ENCODE measurements around the gene NPTXR.

DNA sequence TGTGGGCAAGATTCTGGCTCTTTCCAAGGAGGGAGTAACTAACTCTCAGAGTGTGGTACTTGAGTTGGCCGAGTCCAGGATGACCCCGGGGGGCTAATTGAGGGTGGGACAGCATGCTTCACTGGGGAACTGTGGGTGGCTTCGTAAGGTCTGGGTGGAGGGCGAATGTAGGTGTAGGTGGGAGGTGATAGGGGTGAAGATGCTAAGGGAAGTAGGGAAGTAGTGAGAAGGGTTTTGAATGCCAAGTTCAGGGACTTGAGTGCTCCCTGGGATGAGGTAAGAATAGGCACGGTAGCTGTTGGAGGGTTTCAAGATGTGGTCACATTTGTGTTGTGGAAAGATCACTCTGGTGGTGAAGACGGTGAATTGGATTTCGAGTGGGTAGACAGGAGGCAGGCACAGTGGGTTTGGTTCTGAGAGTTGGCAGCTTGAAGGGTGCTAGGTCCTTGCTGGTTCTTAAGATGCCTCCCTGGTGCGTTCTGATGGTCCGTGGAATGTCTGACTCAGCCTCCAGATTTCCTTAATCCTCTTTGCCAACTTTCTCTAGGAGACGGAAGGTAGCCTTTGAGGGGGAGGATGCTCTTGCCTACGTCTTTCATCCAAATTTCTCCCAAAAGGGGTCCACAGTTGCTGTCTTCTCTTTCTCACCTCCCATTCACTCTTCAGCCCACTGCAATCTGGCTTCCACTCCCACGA lies 47.4 kb downstream of the NPTXR start:
- TF ChIP-seq, protein P1, sequence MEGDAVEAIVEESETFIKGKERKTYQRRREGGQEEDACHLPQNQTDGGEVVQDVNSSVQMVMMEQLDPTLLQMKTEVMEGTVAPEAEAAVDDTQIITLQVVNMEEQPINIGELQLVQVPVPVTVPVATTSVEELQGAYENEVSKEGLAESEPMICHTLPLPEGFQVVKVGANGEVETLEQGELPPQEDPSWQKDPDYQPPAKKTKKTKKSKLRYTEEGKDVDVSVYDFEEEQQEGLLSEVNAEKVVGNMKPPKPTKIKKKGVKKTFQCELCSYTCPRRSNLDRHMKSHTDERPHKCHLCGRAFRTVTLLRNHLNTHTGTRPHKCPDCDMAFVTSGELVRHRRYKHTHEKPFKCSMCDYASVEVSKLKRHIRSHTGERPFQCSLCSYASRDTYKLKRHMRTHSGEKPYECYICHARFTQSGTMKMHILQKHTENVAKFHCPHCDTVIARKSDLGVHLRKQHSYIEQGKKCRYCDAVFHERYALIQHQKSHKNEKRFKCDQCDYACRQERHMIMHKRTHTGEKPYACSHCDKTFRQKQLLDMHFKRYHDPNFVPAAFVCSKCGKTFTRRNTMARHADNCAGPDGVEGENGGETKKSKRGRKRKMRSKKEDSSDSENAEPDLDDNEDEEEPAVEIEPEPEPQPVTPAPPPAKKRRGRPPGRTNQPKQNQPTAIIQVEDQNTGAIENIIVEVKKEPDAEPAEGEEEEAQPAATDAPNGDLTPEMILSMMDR (IDR thresholded peaks at IDR 0.05), result no peak
- TF ChIP-seq, protein P2, sequence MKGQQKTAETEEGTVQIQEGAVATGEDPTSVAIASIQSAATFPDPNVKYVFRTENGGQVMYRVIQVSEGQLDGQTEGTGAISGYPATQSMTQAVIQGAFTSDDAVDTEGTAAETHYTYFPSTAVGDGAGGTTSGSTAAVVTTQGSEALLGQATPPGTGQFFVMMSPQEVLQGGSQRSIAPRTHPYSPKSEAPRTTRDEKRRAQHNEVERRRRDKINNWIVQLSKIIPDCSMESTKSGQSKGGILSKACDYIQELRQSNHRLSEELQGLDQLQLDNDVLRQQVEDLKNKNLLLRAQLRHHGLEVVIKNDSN (CRISPR knock-in tag; IDR thresholded peaks at IDR 0.05), result no peak
- no peak for TF ChIP-seq ETV6 (CRISPR knock-in tag; IDR thresholded peaks at IDR 0.05)
- TF ChIP-seq ZNF317 (CRISPR knock-in tag; IDR thresholded peaks at IDR 0.05; ENCODE audit: borderline replicate concordance, low read depth), result no peak
- TF ChIP-seq, protein P3, sequence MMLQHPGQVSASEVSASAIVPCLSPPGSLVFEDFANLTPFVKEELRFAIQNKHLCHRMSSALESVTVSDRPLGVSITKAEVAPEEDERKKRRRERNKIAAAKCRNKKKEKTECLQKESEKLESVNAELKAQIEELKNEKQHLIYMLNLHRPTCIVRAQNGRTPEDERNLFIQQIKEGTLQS (CRISPR knock-in tag; conservative IDR thresholded peaks at IDR 0.05), result no peak

Data from WTC11 (cell line).